OCI-LY3 (cell line): ENCODE results near the gene ADCYAP1.

Experiments
- H2AFZ ChIP-seq: fragments of 200-600, 300-600 bp; shearing (Covaris generic); 2 replicates; pipeline ENCODE4 v1.6.0; 2014; ENCODE audit warnings: antibody characterized with exemption, low read depth, low read length
- H3K27ac ChIP-seq: fragments of 200-600, 300-600 bp; sonication (generic); 2 replicates; pipeline ENCODE4 v1.5.1; 2014; ENCODE audit warnings: mild to moderate bottlenecking, low read length, moderate library complexity, mixed read lengths
- H3K27me3 ChIP-seq: fragments of 200-600, 300-600 bp; sonication (generic); 2 replicates; pipeline ENCODE4 v1.6.1; 2014; ENCODE audit warnings: low read depth, low read length, mixed read lengths
- H3K36me3 ChIP-seq: fragments of 200-600, 300-600 bp; sonication (generic); replicated peaks from 2 replicates; pipeline ENCODE3; 2014; ENCODE audit warnings: low read depth, low read length, mixed read lengths
- H3K4me1 ChIP-seq: fragments of 300-600, 200-600 bp; sonication (generic); 2 replicates; pipeline ENCODE4 v1.6.1; 2014; ENCODE audit warnings: low read length, mixed read lengths
- H3K4me2 ChIP-seq: fragments of 200-600, 300-600 bp; sonication (generic); 2 replicates; pipeline ENCODE4 v1.6.1; 2014; ENCODE audit warnings: low read length, mixed read lengths
- H3K4me3 ChIP-seq: fragments of 300-600, 200-600 bp; sonication (generic); 2 replicates; pipeline ENCODE4 v1.5.1; 2014; ENCODE audit warnings: antibody characterized with exemption, mild to moderate bottlenecking, low read length, moderate library complexity
- H3K79me2 ChIP-seq: fragments of 300-600, 200-600 bp; shearing (Covaris generic); 2 replicates; pipeline ENCODE4 v1.6.1; 2014; ENCODE audit warnings: mild to moderate bottlenecking, low read length, mixed read lengths
- H3K9ac ChIP-seq: fragments of 300-600, 200-600 bp; shearing (Covaris generic); 2 replicates; pipeline ENCODE4 v1.6.0; 2014; ENCODE audit warnings: mild to moderate bottlenecking, low read length, moderate library complexity
- H3K9me3 ChIP-seq: fragments of 200-600, 300-600 bp; shearing (Covaris generic); 2 replicates; pipeline ENCODE4 v1.6.1; 2014; ENCODE audit warnings: low read length, mixed read lengths; ENCODE audit not compliant: insufficient read depth
- H4K20me1 ChIP-seq: fragments of 200-600, 300-600 bp; sonication (generic); 2 replicates; pipeline ENCODE4 v1.6.1; 2016; ENCODE audit warnings: low read length, mixed read lengths; ENCODE audit not compliant: insufficient read depth
- EZH2phosphoT487 ChIP-seq: fragments of 200-600 bp; shearing (Covaris generic); IDR thresholded peaks from 2 replicates; pipeline ENCODE4 v1.6.1; 2018; ENCODE audit warnings: antibody characterized with exemption, mixed run types, low read depth
- TF ChIP-seq, protein P1 (sequence below): fragments of 200-600, 300-600 bp; sonication (generic); IDR thresholded peaks from 2 replicates; pipeline ENCODE4 v1.5.1; 2014; ENCODE audit warnings: antibody characterized with exemption, low read length, low read depth

ADCYAP1 gene

DNA sequence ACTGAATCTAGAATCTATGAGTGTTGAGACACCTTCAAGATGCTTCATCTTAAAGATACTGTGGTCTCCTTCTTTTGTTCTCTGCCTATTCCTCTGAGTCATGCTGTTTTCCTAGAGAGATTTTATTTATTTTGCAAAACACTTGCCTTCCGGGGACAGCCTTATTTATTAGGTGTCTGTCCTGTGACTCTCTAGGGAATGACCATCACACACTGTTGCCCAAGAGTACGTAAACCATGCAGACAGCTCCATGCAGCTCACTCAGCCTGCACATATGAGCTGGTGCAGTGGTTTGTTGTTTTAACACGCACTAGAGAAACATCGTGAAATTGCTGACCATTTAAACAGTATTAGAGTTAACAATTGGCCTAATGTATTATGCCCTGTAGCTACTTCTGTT, 12.4 kb upstream of the ADCYAP1 start:
- no peaks in the 10 kb centered on the region for H3K4me1 ChIP-seq
- H3K36me3 ChIP-seq, result no peaks in the 10 kb centered on the region
- TF ChIP-seq, protein P1, sequence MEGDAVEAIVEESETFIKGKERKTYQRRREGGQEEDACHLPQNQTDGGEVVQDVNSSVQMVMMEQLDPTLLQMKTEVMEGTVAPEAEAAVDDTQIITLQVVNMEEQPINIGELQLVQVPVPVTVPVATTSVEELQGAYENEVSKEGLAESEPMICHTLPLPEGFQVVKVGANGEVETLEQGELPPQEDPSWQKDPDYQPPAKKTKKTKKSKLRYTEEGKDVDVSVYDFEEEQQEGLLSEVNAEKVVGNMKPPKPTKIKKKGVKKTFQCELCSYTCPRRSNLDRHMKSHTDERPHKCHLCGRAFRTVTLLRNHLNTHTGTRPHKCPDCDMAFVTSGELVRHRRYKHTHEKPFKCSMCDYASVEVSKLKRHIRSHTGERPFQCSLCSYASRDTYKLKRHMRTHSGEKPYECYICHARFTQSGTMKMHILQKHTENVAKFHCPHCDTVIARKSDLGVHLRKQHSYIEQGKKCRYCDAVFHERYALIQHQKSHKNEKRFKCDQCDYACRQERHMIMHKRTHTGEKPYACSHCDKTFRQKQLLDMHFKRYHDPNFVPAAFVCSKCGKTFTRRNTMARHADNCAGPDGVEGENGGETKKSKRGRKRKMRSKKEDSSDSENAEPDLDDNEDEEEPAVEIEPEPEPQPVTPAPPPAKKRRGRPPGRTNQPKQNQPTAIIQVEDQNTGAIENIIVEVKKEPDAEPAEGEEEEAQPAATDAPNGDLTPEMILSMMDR, result no peak
- H3K9me3 ChIP-seq, result no peaks in the 10 kb centered on the region
- H3K27ac ChIP-seq, result no peak overlapping the region
- no peak overlapping the region for H3K4me3 ChIP-seq
- H2AFZ ChIP-seq, result no peak overlapping the region
- no peaks in the 10 kb centered on the region for H4K20me1 ChIP-seq
- no peak overlapping the region for H3K4me2 ChIP-seq
- no peaks in the 10 kb centered on the region for H3K79me2 ChIP-seq
- peaks cover 7% of the 10 kb centered on the region; the same call in 1 of the 2 replicates for H3K27me3 ChIP-seq
- no peak overlapping the region for H3K9ac ChIP-seq

DNA sequence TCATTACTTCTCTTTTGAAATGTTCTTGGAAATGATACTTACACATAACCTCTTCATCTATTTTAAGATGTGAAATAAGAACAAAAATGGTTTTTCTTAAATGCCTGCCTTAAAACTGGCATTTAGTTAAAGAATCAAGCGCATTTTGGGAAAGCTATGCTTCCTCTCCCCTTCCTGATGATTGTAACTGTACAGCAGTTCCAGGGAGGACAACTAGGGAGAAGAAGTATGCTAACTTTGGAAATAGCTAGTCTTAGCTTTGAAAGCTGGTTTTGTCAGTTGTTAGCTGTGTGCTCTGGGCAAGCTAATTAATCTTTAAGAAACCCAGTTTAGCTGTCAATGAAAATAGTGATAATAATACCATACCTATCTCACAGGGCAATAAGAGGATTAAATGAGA, 8.4 kb upstream of the ADCYAP1 start:
- no peaks in the 10 kb centered on the region for H3K4me1 ChIP-seq
- H4K20me1 ChIP-seq, result no peaks in the 10 kb centered on the region
- H3K4me3 ChIP-seq, result no peak overlapping the region
- peaks cover 12% of the 10 kb centered on the region; the same call in 1 of the 2 replicates for H3K27me3 ChIP-seq
- H3K27ac ChIP-seq, result no peak overlapping the region
- H3K36me3 ChIP-seq, result no peaks in the 10 kb centered on the region
- H2AFZ ChIP-seq, result no peak overlapping the region
- no peaks in the 10 kb centered on the region for H3K9me3 ChIP-seq
- TF ChIP-seq, protein P1, result no peak
- TF ChIP-seq EZH2phosphoT487, result no peak
- H3K9ac ChIP-seq, result no peak overlapping the region
- no peaks in the 10 kb centered on the region for H3K79me2 ChIP-seq
- H3K4me2 ChIP-seq, result no peak overlapping the region

DNA sequence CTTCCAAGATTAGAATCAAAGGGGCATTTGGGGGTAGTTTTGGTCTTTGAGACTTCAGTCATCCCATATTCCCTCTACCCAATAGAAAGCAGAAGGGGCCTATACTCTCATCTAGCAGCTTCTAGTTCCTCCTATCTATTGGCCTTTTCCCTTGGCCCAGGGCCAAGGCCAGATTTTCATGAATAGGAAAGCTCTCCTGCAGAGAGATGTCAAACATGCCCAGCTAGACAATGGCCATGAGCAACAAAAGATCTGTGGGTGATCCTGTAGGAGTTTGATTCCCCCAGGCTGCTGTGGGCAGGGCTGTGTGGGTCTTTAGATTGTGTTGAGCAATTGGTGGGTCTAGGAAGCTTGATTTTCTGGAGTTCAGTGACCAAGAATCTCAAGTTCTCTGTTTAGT, 2.9 kb upstream of the ADCYAP1 start:
- H3K27me3 ChIP-seq, result 0 out of 2 replicates have a peak, but pooled peaks cover 5% of the 10 kb centered on the region
- H3K27ac ChIP-seq, result no peak overlapping the region
- no peaks in the 10 kb centered on the region for H3K79me2 ChIP-seq
- no peak overlapping the region for H3K4me3 ChIP-seq
- H3K4me1 ChIP-seq, result no peaks in the 10 kb centered on the region
- H4K20me1 ChIP-seq, result no peaks in the 10 kb centered on the region
- no peak overlapping the region for H3K9ac ChIP-seq
- H3K36me3 ChIP-seq, result no peaks in the 10 kb centered on the region
- H3K4me2 ChIP-seq, result no peak overlapping the region
- no peaks in the 10 kb centered on the region for H3K9me3 ChIP-seq
- no peak for TF ChIP-seq EZH2phosphoT487
- TF ChIP-seq, protein P1, result no peak
- no peak overlapping the region for H2AFZ ChIP-seq

DNA sequence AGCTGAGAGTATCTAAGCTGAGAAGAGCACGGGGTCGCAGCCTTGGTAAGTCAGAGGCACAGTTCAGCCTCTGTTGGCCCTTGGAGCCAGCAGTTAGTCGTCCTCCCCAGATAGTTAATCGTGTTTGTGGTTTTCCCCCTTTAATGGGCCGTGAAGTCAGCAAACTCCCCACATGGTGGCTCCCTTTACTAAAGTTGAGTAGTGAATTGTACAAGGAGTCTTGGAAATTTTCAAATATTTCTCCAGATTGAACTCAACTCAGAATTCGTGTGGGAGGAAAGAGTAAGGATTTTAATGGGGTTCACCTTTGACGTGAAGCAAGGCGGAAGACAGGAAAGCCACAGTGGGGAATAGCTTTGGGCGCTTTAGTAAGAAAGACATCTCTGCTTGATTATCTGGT, 2.4 kb upstream of the ADCYAP1 start:
- Histone ChIP-seq H3K27ac (no peak overlapping the region), H3K9ac (no peak overlapping the region), H3K4me2 (no peak overlapping the region), H3K27me3 (0 out of 2 replicates have a peak, but pooled peaks cover 5% of the 10 kb centered on the region), H3K79me2 (no peaks in the 10 kb centered on the region), H2AFZ (no peak overlapping the region), H4K20me1 (no peaks in the 10 kb centered on the region), H3K9me3 (no peaks in the 10 kb centered on the region), H3K4me1 (no peaks in the 10 kb centered on the region), H3K4me3 (no peak overlapping the region), H3K36me3 (no peaks in the 10 kb centered on the region)
- no peak for TF ChIP-seq EZH2phosphoT487
- TF ChIP-seq, protein P1, result no peak
